ENCODE data around the gene TBC1D1.
A peak's percentile ranks its signal among the peaks of the same experiment; 100 is the strongest.

TBC1D1 gene

DNA sequence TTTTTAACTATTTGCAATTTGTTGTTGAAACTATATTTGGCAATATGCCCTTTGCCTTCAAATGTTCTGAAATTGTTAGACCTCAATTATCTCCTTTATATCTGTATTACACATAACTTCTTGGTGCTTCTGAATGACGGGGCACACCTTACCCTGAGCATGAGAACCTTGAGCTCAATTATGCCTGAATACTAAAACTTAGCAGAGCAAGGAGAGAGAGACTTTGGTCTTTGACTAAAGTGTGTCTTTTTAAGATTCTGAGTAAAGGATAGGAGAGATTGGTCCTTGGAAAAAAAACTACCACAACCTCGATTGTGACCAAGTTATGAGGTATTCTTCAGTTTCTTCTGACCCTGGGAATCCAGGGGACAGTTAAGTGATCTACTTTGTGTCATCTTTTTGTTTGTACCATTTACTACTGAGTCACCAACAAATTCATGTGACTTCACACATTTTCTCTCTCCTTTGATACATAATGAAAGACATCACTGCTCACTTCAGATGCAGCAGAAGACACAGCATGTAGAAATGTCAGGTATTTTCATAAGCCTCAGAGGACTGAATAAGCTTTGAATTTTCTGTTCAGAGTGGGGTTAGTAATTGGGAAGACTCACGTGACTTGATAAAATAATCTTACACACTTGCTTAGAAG, 120.8 kb downstream of the TBC1D1 start:
- DNase-seq (ENCODE audit: low read depth), result no peak
- TF ChIP-seq, protein P1, sequence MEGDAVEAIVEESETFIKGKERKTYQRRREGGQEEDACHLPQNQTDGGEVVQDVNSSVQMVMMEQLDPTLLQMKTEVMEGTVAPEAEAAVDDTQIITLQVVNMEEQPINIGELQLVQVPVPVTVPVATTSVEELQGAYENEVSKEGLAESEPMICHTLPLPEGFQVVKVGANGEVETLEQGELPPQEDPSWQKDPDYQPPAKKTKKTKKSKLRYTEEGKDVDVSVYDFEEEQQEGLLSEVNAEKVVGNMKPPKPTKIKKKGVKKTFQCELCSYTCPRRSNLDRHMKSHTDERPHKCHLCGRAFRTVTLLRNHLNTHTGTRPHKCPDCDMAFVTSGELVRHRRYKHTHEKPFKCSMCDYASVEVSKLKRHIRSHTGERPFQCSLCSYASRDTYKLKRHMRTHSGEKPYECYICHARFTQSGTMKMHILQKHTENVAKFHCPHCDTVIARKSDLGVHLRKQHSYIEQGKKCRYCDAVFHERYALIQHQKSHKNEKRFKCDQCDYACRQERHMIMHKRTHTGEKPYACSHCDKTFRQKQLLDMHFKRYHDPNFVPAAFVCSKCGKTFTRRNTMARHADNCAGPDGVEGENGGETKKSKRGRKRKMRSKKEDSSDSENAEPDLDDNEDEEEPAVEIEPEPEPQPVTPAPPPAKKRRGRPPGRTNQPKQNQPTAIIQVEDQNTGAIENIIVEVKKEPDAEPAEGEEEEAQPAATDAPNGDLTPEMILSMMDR (IDR thresholded peaks at IDR 0.05; ENCODE audit: low read depth, low read length, missing control alignments), result no peak
- in situ Hi-C loops (cut with HindIII; ENCODE audit: low sequenced_read_pairs), result no loop called here
- no peak overlapping the region for H3K4me3 ChIP-seq (ENCODE audit: low read depth, low read length)

DNA sequence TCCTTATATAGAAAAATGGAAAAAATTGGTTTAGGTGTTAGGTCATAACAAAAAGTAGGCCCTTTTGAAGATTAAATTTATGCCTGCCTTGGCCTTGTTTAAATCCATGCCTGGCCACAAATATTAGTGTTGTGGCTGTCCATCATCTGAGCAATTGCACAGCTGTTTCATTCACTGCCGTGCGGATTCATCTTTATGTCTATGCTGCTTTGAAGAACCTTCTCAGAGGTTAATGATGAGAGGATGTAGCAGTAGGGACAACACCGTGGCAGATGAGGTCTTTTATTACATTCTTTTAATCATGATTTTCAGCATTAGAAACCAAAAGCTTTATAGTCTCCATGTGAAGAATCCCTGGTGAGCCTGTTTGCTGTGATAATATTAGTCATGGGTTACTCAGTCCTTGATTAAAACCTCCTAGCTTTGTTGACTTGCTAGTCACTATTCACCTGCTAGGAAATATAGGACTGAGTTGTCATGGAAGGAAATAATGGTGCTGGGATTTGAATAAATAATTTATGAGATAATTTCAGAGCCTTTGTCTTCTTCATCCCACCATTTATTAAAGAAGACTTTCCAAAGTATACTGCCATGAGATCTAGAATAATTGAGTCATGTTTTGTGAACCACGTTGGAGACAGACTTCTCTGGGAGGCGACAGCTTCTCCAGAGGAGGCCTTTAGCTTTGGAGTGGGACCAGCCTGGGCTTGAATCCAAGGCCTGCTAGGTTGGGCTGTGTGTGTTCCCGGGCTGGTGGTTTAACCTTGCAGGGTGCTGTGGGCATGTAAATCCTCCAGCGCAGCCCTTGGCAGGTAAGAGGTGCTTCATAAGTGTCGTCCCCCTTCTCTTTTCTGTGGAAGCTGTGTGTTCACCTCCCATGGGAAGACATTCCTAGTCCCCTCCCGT, 122.8 kb downstream of the TBC1D1 start:
- DNase-seq (ENCODE audit: low read depth), result peak; percentile 53
- no peak overlapping the region for H3K4me3 ChIP-seq (ENCODE audit: low read depth, low read length)
- TF ChIP-seq, protein P1 (IDR thresholded peaks at IDR 0.05; ENCODE audit: low read depth, low read length, missing control alignments), result no peak
- in situ Hi-C loops (cut with HindIII; ENCODE audit: low sequenced_read_pairs), result no loop called here

DNA sequence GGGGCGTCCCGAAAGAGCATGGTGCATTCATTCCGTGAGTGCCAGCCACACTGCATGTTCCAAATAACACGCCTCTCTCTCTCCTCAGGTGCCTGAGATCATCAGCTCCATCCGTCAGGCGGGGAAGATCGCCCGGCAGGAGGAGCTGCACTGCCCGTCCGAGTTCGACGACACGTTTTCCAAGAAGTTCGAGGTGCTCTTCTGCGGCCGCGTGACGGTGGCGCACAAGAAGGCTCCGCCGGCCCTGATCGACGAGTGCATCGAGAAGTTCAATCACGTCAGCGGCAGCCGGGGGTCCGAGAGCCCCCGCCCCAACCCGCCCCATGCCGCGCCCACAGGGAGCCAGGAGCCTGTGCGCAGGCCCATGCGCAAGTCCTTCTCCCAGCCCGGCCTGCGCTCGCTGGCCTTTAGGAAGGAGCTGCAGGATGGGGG, 123.6 kb downstream of the TBC1D1 start:
- no peak for DNase-seq (ENCODE audit: low read depth)
- H3K4me3 ChIP-seq (ENCODE audit: low read depth, low read length), result no peak overlapping the region
- TF ChIP-seq, protein P1 (IDR thresholded peaks at IDR 0.05; ENCODE audit: low read depth, low read length, missing control alignments), result no peak
- in situ Hi-C loops (cut with HindIII; ENCODE audit: low sequenced_read_pairs), result no loop called here

DNA sequence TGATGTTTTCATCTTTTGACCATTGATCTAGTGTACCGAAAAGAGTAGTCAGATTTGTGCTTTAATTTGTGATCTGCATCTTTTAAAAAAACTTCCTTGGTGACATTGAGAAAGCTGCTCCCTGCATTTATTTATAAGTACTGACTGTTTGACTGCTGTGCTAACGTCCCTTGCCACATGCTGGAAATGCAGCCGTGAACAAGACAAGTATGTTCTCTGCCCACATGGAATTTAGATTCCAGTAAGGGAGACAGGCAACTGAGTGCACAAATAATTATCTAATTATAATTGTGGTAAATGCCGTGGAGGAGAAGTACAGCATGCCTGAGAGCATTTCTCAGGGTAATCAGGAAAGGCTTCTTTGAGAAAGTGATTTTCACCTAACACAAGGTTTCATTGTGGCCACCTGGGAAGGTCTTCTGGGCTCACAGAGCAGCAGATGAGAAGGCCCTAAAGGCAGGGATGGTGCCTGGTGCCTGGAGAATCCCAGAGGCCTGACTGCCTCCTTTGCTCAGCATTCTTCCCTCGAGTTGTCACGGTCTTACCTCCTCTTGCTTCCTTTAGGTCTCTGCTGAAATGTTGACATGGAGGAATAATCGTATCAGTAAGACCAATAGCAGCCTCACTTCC, 125.1 kb downstream of the TBC1D1 start:
- TF ChIP-seq, protein P1 (IDR thresholded peaks at IDR 0.05; ENCODE audit: low read depth, low read length, missing control alignments), result no peak
- no peak overlapping the region for H3K4me3 ChIP-seq (ENCODE audit: low read depth, low read length)
- in situ Hi-C loops (cut with HindIII; ENCODE audit: low sequenced_read_pairs), result no loop called here
- DNase-seq (ENCODE audit: low read depth), result no peak

DNA sequence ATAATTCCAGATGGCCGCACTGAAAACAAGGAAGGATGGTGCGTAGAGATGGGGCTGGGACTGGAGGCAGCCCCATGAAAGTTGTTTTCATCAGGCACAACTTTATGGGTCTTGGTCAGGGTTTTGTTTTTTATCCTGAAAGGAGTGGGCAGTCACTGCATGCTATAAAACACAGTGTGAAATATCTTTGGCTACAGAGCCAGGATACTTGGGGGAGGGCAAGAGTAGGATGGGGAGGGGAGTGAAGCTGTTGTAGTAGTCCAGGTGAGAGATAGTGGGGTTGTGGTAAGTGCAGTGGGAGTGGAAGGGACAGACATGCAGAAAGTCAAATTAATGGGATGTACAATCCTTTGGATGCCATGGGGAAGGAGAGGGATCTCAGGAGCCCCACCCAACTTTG, 125.8 kb downstream of the TBC1D1 start:
- DNase-seq (ENCODE audit: low read depth), result no peak
- H3K4me3 ChIP-seq (ENCODE audit: low read depth, low read length), result no peak overlapping the region
- in situ Hi-C loops (cut with HindIII; ENCODE audit: low sequenced_read_pairs), result no loop called here
- TF ChIP-seq, protein P1 (IDR thresholded peaks at IDR 0.05; ENCODE audit: low read depth, low read length, missing control alignments), result no peak

DNA sequence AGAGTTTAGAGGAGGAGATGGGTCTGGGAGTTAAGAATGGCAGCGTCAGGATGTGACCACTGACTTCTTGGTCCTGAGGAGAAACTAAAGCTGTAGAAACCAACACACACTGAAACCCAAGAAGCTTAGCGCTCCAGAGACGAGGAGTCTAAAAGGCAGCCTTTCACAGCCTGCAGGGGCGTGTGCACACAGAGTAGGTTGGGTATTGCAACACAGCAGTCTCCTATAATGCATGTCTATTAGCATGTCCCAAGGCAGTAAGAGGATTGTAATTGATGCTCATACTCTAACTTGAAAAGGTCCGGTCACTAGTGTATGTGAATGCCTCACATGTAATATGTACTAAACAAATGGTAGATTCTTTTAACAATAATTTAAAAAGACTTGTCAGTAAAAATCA, 126.7 kb downstream of the TBC1D1 start:
- in situ Hi-C loops (cut with HindIII; ENCODE audit: low sequenced_read_pairs), result no loop called here
- TF ChIP-seq, protein P1 (IDR thresholded peaks at IDR 0.05; ENCODE audit: low read depth, low read length, missing control alignments), result no peak
- DNase-seq (ENCODE audit: low read depth), result no peak
- no peak overlapping the region for H3K4me3 ChIP-seq (ENCODE audit: low read depth, low read length)

Data from astrocyte of the cerebellum (primary cell).